ENCODE results near the gene SLC5A2.
"Not testable (repeated sequence)": the region's sequence is repeated elsewhere in the genome, so short reads cannot be mapped to it uniquely, and the experiment has no call there.

The SLC5A2 gene

GRCh38 chr16:31479751-31480150 lies 3.2 kb upstream of the SLC5A2 start:
- no peak for TF ChIP-seq CTCF (conservative IDR thresholded peaks at IDR 0.05; ENCODE audit: low read depth, low read length)
- DNase-seq (ENCODE audit: low read depth), result no peak
- no peak overlapping the region for H3K4me3 ChIP-seq (ENCODE audit: low read depth, low read length)

- peak; percentile 27 for DNase-seq (ENCODE audit: low read depth)
- H3K4me3 ChIP-seq (ENCODE audit: low read depth, low read length), result no peak overlapping the region
- no peak for TF ChIP-seq CTCF (conservative IDR thresholded peaks at IDR 0.05; ENCODE audit: low read depth, low read length)
These were observed 1.9 kb upstream of the SLC5A2 start for GRCh38 chr16:31480851-31481536.

GRCh38 chr16:31484048-31484447 lies 1.1 kb downstream of the SLC5A2 start:
- not testable (repeated sequence) for H3K4me3 ChIP-seq (ENCODE audit: low read depth, low read length); DNase-seq (ENCODE audit: low read depth)

GRCh38 chr16:31484491-31485171 lies 1.7 kb downstream of the SLC5A2 start:
- TF ChIP-seq CTCF (conservative IDR thresholded peaks at IDR 0.05; ENCODE audit: low read depth, low read length), result no peak
- peak; percentile 17 for DNase-seq (ENCODE audit: low read depth)
- H3K4me3 ChIP-seq (ENCODE audit: low read depth, low read length), result no peak overlapping the region

- H3K4me3 ChIP-seq (ENCODE audit: low read depth, low read length), result no peak overlapping the region
- no peak for DNase-seq (ENCODE audit: low read depth)
- no peak for TF ChIP-seq CTCF (conservative IDR thresholded peaks at IDR 0.05; ENCODE audit: low read depth, low read length)
These were observed 2.6 kb downstream of the SLC5A2 start for GRCh38 chr16:31485571-31485970.

GRCh38 chr16:31486045-31486444 lies 3.1 kb downstream of the SLC5A2 start:
- no peak for DNase-seq (ENCODE audit: low read depth)
- no peak for TF ChIP-seq CTCF (conservative IDR thresholded peaks at IDR 0.05; ENCODE audit: low read depth, low read length)
- H3K4me3 ChIP-seq (ENCODE audit: low read depth, low read length), result no peak overlapping the region

GRCh38 chr16:31487071-31487719 lies 4.3 kb downstream of the SLC5A2 start:
- no peak for DNase-seq (ENCODE audit: low read depth)
- no peak for TF ChIP-seq CTCF (conservative IDR thresholded peaks at IDR 0.05; ENCODE audit: low read depth, low read length)
- peak overlapping the region; percentile 56 for H3K4me3 ChIP-seq (ENCODE audit: low read depth, low read length)

All from choroid plexus epithelial cell (primary cell).